RKO (cell line): Measurements from ENCODE around the gene TKTL2.
"Not testable (repeated sequence)": the region's sequence is repeated elsewhere in the genome, so short reads cannot be mapped to it uniquely, and the experiment has no call there.

Experiments used
- DNase-seq: peaks from one replicate; pipeline ENCODE4 v3.0.0-alpha.2; 2016; ENCODE audit warnings: low spot score

TKTL2 gene

DNA sequence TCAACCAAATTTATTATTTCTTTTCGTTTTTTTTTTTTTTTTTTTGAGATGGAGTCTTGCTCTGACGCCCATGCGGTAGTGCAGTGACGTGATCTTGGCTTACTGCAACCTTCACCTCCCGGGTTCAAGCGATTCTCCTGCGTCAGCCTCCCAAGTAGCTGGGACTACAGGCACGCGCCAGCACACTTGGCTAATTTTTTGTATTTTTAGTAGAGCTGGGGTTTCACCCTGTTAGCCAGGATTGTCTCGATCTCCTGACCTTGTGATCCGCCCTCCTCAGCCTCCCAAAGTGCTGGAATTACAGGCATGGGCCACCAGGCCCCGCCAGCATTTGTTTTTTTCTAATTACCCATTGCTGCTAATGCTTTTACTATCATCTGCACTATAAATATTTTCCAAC, 26.5 kb downstream of the TKTL2 start:
- not testable (repeated sequence) for DNase-seq

- no peak for DNase-seq
Measured at GRCh38 chr4:163440040-163440439, 33.5 kb downstream of the TKTL2 start.
